H9 (cell line): ENCODE results near the gene DENND6B. TPM values are rescaled to one million over a fixed set of nuclear protein-coding genes. Genes with fewer than 3 reads are reported as not detected.
A peak's percentile ranks its signal among the peaks of the same experiment; 100 is the strongest.

ENCODE experiments used
- DNase-seq: peaks from one replicate; pipeline ENCODE4 v3.0.0-alpha.2; 2017
- H2AFZ ChIP-seq: one replicate; pipeline ENCODE4 v1.6.1; 2013; ENCODE audit warnings: mild to moderate bottlenecking, low read length, control low read depth, moderate library complexity
- H2AK5ac ChIP-seq: 2 replicates; pipeline ENCODE4 v1.6.1; 2013; ENCODE audit warnings: low read length, control low read depth, mixed read lengths; ENCODE audit not compliant: insufficient read length
- H2BK120ac ChIP-seq: one replicate; pipeline ENCODE4 v1.6.1; 2013; ENCODE audit warnings: low read depth, mild to moderate bottlenecking, low read length, control low read depth, inconsistent platforms; ENCODE audit not compliant: poor library complexity, severe bottlenecking
- H2BK12ac ChIP-seq: 2 replicates; pipeline ENCODE4 v1.6.1; 2013; ENCODE audit warnings: low read length, control low read depth, mixed read lengths, low read depth; ENCODE audit not compliant: insufficient read length
- H2BK15ac ChIP-seq: 2 replicates; pipeline ENCODE4 v1.6.1; 2013; ENCODE audit warnings: low read depth, low read length, control low read depth
- H2BK20ac ChIP-seq: one replicate; pipeline ENCODE4 v1.6.1; 2013; ENCODE audit warnings: low read depth, mild to moderate bottlenecking, low read length, control low read depth, inconsistent platforms; ENCODE audit not compliant: poor library complexity, severe bottlenecking
- H2BK5ac ChIP-seq: 2 replicates; pipeline ENCODE4 v1.6.1; 2013; ENCODE audit warnings: low read length, control low read depth, mixed read lengths; ENCODE audit not compliant: insufficient read length
- H3K14ac ChIP-seq: 2 replicates; pipeline ENCODE4 v1.6.1; 2013; ENCODE audit warnings: low read length, control low read depth; ENCODE audit not compliant: insufficient read depth
- H3K18ac ChIP-seq: 2 replicates; pipeline ENCODE4 v1.6.1; 2013; ENCODE audit warnings: low read depth, mild to moderate bottlenecking, mixed read lengths, low read length, control low read depth; ENCODE audit not compliant: insufficient read length
- H3K23ac ChIP-seq: 2 replicates; pipeline ENCODE4 v1.6.1; 2013; ENCODE audit warnings: low read length, control low read depth, mixed read lengths, low read depth; ENCODE audit not compliant: insufficient read length
- H3K23me2 ChIP-seq: 2 replicates; pipeline ENCODE4 v1.6.1; 2013; ENCODE audit warnings: low read depth, mild to moderate bottlenecking, mixed read lengths, low read length, control low read depth; ENCODE audit not compliant: insufficient read length, poor library complexity, severe bottlenecking
- H3K27ac ChIP-seq: 2 replicates; pipeline ENCODE4 v1.5.1; 2013; ENCODE audit warnings: low read length, control low read depth, mixed read lengths, low read depth; ENCODE audit not compliant: insufficient read length
- H3K27me3 ChIP-seq: 2 replicates; pipeline ENCODE4 v1.6.1; 2013; ENCODE audit warnings: low read length, control low read depth, inconsistent platforms; ENCODE audit not compliant: insufficient read depth
- H3K4ac ChIP-seq: 2 replicates; pipeline ENCODE4 v1.6.1; 2013; ENCODE audit warnings: low read depth, mild to moderate bottlenecking, control low read depth, inconsistent platforms, low read length, moderate library complexity
- H3K4me1 ChIP-seq: 2 replicates; pipeline ENCODE4 v1.6.1; 2013; ENCODE audit warnings: low read length, control low read depth, inconsistent platforms; ENCODE audit not compliant: insufficient read depth
- H3K4me2 ChIP-seq: 2 replicates; pipeline ENCODE4 v1.6.1; 2013; ENCODE audit warnings: low read length, control low read depth, mixed read lengths; ENCODE audit not compliant: insufficient read length, insufficient read depth
- H3K56ac ChIP-seq: 2 replicates; pipeline ENCODE4 v1.6.1; 2013; ENCODE audit warnings: low read depth, mild to moderate bottlenecking, mixed read lengths, low read length, control low read depth; ENCODE audit not compliant: insufficient read length
- H3K79me1 ChIP-seq: 2 replicates; pipeline ENCODE4 v1.6.1; 2013; ENCODE audit warnings: low read depth, mild to moderate bottlenecking, moderate library complexity, low read length, control low read depth, inconsistent platforms; ENCODE audit not compliant: insufficient read depth, poor library complexity, severe bottlenecking
- H3K79me2 ChIP-seq: 2 replicates; pipeline ENCODE4 v1.6.1; 2013; ENCODE audit warnings: low read length, control low read depth, inconsistent platforms; ENCODE audit not compliant: insufficient read depth
- H3K9ac ChIP-seq: 2 replicates; pipeline ENCODE4 v1.6.1; 2013; ENCODE audit warnings: low read length, control low read depth, mixed read lengths; ENCODE audit not compliant: insufficient read length; ENCODE audit errors: extremely low read depth
- H3K9me3 ChIP-seq: one replicate; pipeline ENCODE4 v1.6.1; 2013; ENCODE audit warnings: low read depth, low read length, inconsistent platforms; ENCODE audit not compliant: control insufficient read depth
- H3T11ph ChIP-seq: one replicate; pipeline ENCODE4 v1.6.1; 2013; ENCODE audit warnings: mild to moderate bottlenecking, low read length, control low read depth, inconsistent platforms
- H4K20me1 ChIP-seq: one replicate; pipeline ENCODE4 v1.6.1; 2013; ENCODE audit not compliant: control insufficient read depth, insufficient read length, insufficient read depth
- H4K5ac ChIP-seq: 2 replicates; pipeline ENCODE4 v1.6.1; 2013; ENCODE audit warnings: low read depth, mild to moderate bottlenecking, mixed read lengths, low read length, control low read depth; ENCODE audit not compliant: insufficient read length
- H4K8ac ChIP-seq: replicated peaks from 2 replicates; pipeline ENCODE4 v1.6.1; 2013; ENCODE audit warnings: low read length, control low read depth, mixed read lengths, low read depth; ENCODE audit not compliant: insufficient read length
- H4K91ac ChIP-seq: 2 replicates; pipeline ENCODE4 v1.6.1; 2013; ENCODE audit warnings: low read depth, mild to moderate bottlenecking, moderate library complexity, mixed read lengths, low read length, control low read depth; ENCODE audit not compliant: insufficient read length
- H3K27ac Mint-ChIP-seq, 3 experiments: 2 replicates in 2 of 3; 3 replicates in 1 of 3; pipeline ENCODE4 v1.8.0; 2020 to 2021; ENCODE audit warnings: mixed read lengths in 3 of 3, mild to moderate bottlenecking in 1 of 3, moderate library complexity in 1 of 3
- H3K27me3 Mint-ChIP-seq: 2 replicates; pipeline ENCODE4 v1.8.0; 2021; ENCODE audit warnings: low read depth, mild to moderate bottlenecking, moderate library complexity, mixed read lengths
- H3K36me3 Mint-ChIP-seq, 3 experiments: 2 replicates in 2 of 3; 3 replicates in 1 of 3; pipeline ENCODE4 v1.8.0; 2020 to 2021; ENCODE audit warnings: low read depth in 3 of 3, mixed read lengths in 3 of 3; ENCODE audit not compliant: insufficient read depth in 1 of 3
- H3K4me1 Mint-ChIP-seq, 2 experiments: 2 replicates each; pipeline ENCODE4 v1.8.0; 2020; ENCODE audit warnings: mixed read lengths in 2 of 2
- H3K4me3 Mint-ChIP-seq, 2 experiments: 2 replicates in 1 of 2; 3 replicates in 1 of 2; pipeline ENCODE4 v1.8.0; 2020 to 2021; ENCODE audit warnings: mild to moderate bottlenecking in 2 of 2, mixed read lengths in 2 of 2, moderate library complexity in 1 of 2
- H3K9me3 Mint-ChIP-seq, 2 experiments: 2 replicates in 1 of 2; 3 replicates in 1 of 2; pipeline ENCODE4 v1.8.0; 2020; ENCODE audit warnings: mild to moderate bottlenecking in 2 of 2, mixed read lengths in 2 of 2, moderate library complexity in 1 of 2
- CTCF ChIP-seq: fragments of 200-600 bp; sonication (generic); conservative IDR thresholded peaks from 3 replicates; pipeline ENCODE4 v1.8.0; 2021; ENCODE audit warnings: antibody characterized with exemption, mild to moderate bottlenecking
- WGBS: extraction: QIAGEN DNeasy Blood & Tissue Kit; methylation state at CpG from one replicate; pipeline ENCODE4 v1.1.7; 2013; ENCODE audit warnings: missing lambda C conversion rate, low lambda C conversion rate, mixed read lengths; ENCODE audit not compliant: insufficient read length; ENCODE audit errors: extremely low coverage; 5-methylcytosine and 5-hydroxymethylcytosine counted together
- total RNA-seq: library from RNA; stranded (reverse); gene quantifications from 2 replicates; pipeline ENCODE4 v1.2.1, GENCODE V29; 2021

DENND6B gene
- total RNA-seq, 1 experiment from 2014 or later, result 1.5 TPM

GRCh38 chr22:50272044-50272802 lies 54.6 kb downstream of the DENND6B start:
- peaks cover 2 to 12% of the 10 kb centered on the region in 2 experiments; a peak in 3 of 4 replicates for H3K4me1 Mint-ChIP-seq
- H3K9me3 Mint-ChIP-seq, result peaks cover 8 to 13% of the 10 kb centered on the region in 2 experiments
- Histone ChIP-seq H3K79me2 (no peaks in the 10 kb centered on the region), H2BK5ac (no peak overlapping the region), H3K4me2 (peak overlapping the region; percentile 12), H2BK12ac (no peak overlapping the region), H3K4ac (no peak overlapping the region), H2AK5ac (no peak overlapping the region), H4K20me1 (no peaks in the 10 kb centered on the region), H3K27ac (no peak overlapping the region), H3K9me3 (no peaks in the 10 kb centered on the region), H3K27me3 (peaks cover 15% of the 10 kb centered on the region; the same call in 1 of the 2 replicates), H3K18ac (no peak overlapping the region), H3K4me1 (no peaks in the 10 kb centered on the region), H3T11ph (no peak overlapping the region), H3K79me1 (no peaks in the 10 kb centered on the region), H3K56ac (no peak overlapping the region), H2AFZ (no peak overlapping the region), H4K91ac (no peak overlapping the region), H3K14ac (no peak overlapping the region), H4K5ac (no peak overlapping the region), H3K23me2 (peaks cover 5% of the 10 kb centered on the region), H3K23ac (no peak overlapping the region), H4K8ac (no peak overlapping the region), H2BK15ac (no peak overlapping the region), H3K9ac (no peak overlapping the region), H2BK120ac (no peak overlapping the region), H2BK20ac (no peak overlapping the region)
- H3K36me3 Mint-ChIP-seq, result peaks cover 19 to 32% (median 27%) of the 10 kb centered on the region in 3 experiments
- H3K27ac Mint-ChIP-seq, result no peak overlapping the region
- H3K27me3 Mint-ChIP-seq, result peaks cover 42% of the 10 kb centered on the region
- TF ChIP-seq CTCF, result 0 out of 3 replicates have a peak, but pooled peaks have one; percentile 7
- no CpG with 5 or more reads among the region's 26 CpGs for WGBS
- H3K4me3 Mint-ChIP-seq, result peak overlapping the region; percentile 30 to 44; a peak in 2 of 5 replicates
- DNase-seq, result no peak
